GM13977 (cell line): ENCODE measurements around the gene PHTF2.
A peak's percentile ranks its signal among the peaks of the same experiment; 100 is the strongest.

Experiments
- DNase-seq: peaks from one replicate; pipeline ENCODE4 v3.0.0; 2012; ENCODE audit warnings: low spot score
- in situ Hi-C: fragments of 300-500 bp; cut with MboI; formaldehyde crosslinking; loops from one replicate; pipeline ENCODE4 v1.12.0; 2022; ENCODE audit warnings: low sequenced_read_pairs, low pct_unique_long_range_greater_than_20kb, mixed read lengths, inconsistent platforms; ENCODE audit not compliant: unreplicated experiment
- TF ChIP-seq, protein P1 (sequence below): IDR thresholded peaks from 2 replicates; pipeline ENCODE4 v1.5.1; 2012; ENCODE audit warnings: mild to moderate bottlenecking, control low read depth; ENCODE audit not compliant: insufficient read depth; ENCODE audit errors: extremely low read depth, missing control alignments

The PHTF2 gene

DNA sequence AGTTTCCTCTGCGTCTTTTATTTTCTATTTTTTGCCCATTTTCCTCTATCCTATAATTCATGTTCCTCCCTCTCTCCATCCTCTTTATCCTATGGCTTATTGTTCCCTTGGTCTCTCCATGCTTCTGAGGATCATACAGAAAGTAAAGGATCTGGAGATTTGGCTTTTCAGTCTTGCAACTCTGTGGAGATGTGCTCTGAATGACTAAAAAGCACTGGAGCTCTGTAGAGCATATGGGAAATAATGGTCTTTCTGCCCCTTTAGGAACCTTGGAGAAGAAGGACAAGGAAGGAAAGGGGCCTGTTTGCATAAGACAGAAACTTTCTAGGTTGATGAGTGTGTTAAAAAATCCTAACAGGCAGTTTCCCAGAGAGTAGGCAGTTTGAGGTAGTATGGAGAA lies 120.1 kb downstream of the PHTF2 start:
- in situ Hi-C loops: loop anchor here (10.0 kb wide), 1 partner anchor 124 kb away; the partner anchor contains the start of genes PHTF2 and TMEM60
- TF ChIP-seq, protein P1, sequence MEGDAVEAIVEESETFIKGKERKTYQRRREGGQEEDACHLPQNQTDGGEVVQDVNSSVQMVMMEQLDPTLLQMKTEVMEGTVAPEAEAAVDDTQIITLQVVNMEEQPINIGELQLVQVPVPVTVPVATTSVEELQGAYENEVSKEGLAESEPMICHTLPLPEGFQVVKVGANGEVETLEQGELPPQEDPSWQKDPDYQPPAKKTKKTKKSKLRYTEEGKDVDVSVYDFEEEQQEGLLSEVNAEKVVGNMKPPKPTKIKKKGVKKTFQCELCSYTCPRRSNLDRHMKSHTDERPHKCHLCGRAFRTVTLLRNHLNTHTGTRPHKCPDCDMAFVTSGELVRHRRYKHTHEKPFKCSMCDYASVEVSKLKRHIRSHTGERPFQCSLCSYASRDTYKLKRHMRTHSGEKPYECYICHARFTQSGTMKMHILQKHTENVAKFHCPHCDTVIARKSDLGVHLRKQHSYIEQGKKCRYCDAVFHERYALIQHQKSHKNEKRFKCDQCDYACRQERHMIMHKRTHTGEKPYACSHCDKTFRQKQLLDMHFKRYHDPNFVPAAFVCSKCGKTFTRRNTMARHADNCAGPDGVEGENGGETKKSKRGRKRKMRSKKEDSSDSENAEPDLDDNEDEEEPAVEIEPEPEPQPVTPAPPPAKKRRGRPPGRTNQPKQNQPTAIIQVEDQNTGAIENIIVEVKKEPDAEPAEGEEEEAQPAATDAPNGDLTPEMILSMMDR: no peak
- DNase-seq: no peak

DNA sequence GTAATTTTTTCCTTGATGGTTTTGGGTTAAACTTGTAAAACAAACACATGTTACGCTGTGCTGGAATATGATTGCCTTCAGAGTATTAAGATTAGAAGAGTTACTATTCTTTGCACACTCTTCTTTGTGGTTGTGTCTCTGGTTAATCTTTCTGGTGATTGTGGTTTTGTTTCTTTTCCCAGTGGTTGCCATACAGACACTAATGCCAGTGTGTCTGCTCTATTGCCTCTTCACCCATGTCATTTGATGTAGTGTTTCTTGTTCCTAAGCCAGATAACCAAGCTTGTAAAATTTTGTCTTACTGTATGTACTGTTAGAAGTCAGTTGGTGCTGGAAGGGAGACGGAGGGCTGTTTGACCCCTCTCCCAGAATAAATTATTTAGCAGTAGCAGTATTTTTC lies 124.8 kb downstream of the PHTF2 start:
- TF ChIP-seq, protein P1: no peak
- no peak for DNase-seq
- in situ Hi-C loops: no loop called here

DNA sequence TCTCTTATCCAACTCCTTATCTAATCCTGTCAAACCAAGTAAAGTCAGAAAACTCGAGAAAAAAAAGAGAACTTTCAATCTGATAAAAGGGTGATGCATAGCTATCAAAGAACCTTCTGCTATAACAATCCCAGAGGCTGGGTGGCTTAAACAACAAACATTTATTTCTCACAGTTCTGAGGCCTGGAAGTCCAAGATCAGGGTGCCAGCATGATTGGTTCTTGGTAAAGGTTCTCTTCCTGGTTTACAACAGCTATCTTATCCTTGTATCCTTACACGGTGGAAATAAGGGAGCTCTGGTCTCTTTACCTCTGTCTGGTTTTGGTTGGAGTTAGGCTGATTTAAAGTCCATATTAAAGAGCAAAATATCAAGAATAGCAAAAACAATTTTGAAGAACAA lies 131.9 kb downstream of the PHTF2 start:
- DNase-seq: no peak
- TF ChIP-seq, protein P1: no peak
- in situ Hi-C loops: loop anchor here (25.0 kb wide), 1 partner anchor 268 kb away; no protein-coding TSS in a partner anchor

DNA sequence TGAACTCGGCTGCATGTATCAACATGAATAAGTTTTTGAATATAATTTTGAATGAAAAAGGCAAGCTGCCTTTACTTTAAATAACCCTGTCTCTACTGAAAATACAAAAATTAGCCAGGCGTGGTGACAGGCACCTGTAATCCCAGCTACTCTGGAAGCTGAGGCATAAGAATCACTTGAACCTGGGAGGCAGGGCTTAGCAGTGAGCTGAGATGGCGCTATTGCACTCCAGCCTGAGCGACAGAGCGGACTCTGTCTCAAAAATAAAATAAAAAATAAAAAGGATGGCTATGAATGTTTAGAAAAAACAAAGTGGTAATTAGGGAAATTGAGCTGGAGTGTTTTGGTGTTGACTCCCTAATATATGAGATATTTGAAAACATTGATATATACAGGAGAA lies 133.3 kb downstream of the PHTF2 start:
- no peak for DNase-seq
- TF ChIP-seq, protein P1: no peak
- in situ Hi-C loops: loop anchor here (25.0 kb wide), 1 partner anchor 270 kb away; no protein-coding TSS in a partner anchor

DNA sequence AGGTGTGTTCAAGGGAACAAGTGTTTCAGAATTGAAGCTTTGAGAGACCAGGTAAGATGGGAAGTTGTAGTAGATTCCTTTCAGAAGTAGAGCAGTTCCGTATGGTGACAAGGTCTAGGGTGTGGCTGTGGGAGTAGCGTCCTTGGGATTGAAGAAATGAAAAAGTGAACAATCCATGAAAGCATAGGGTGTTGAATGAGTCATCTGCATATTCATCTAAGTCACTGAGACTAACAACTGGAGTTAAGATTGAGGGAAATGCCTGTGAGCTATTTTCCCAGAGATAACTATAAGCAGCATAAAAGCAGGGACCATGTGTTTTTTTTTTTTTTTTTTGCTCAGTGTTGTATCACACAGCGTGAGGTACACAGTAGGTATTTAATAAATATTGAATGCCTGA lies 134.8 kb downstream of the PHTF2 start:
- TF ChIP-seq, protein P1: no peak
- in situ Hi-C loops: loop anchor here (25.0 kb wide), 1 partner anchor 271 kb away; no protein-coding TSS in a partner anchor
- no peak for DNase-seq

DNA sequence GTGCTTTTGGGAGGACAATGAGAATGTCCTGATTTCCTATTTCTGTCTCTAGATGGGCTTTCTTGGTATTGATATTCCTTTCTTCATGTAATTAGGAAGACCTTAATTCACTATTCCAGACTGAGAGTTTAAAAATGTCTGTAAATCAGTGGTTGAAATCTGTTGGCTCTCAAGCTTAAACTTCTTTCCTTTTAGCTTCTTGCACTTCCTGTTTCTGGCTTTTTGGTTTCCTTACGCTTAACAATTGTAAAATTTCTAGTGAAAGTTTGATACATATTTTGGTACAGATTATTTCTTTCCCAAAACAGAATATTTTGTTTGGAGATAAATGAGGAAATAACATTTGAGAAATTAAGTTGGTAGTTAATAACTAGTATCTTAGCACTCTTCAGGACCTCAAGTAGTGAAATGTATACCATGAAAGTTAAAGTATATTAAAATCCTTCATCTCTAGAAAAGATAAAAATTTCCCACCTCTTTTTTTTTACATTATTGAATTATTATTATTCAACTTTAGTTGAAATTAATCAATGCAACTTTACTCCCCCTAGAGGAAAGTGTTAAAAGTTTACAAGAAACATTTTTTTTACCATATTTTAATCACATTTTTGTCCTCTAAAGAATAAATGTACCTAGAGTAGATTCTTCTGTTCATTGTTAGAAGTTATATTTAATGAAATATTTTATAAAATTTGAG lies 137.2 kb downstream of the PHTF2 start:
- in situ Hi-C loops: loop anchor here (25.0 kb wide), 1 partner anchor 273 kb away; no protein-coding TSS in a partner anchor
- no peak for DNase-seq
- TF ChIP-seq, protein P1: peak; percentile 28
